PC-3 (cell line): ENCODE data around the gene FGFRL1.

ENCODE experiments used
- CTCF ChIP-seq: fragments of 300-600 bp; sonication (generic); conservative IDR thresholded peaks from 2 replicates; pipeline ENCODE4 v1.5.1; 2017; ENCODE audit warnings: antibody characterized with exemption, low read depth, mild to moderate bottlenecking, low read length
- EZH2 ChIP-seq: fragments of 300-600 bp; sonication (generic); IDR thresholded peaks from one replicate; pipeline ENCODE4 v1.6.1; 2017; ENCODE audit warnings: antibody characterized with exemption, mild to moderate bottlenecking, low read length; ENCODE audit not compliant: unreplicated experiment

- TF ChIP-seq CTCF (no peak), EZH2 (no peak)
Measured at GRCh38 chr4:1075225-1075624, 63.8 kb downstream of the FGFRL1 start.
